Raji (cell line): ENCODE results near the gene GMPR.

Source experiments
- POLR2A ChIP-seq: IDR thresholded peaks from 2 replicates; pipeline ENCODE4 v1.6.1; 2011; ENCODE audit warnings: low read depth, low read length, control low read depth; ENCODE audit not compliant: insufficient read depth

The GMPR gene

GRCh38 chr6:16279243-16279642 lies 40.9 kb downstream of the GMPR start:
- TF ChIP-seq POLR2A: no peak

- no peak for TF ChIP-seq POLR2A
Observed at GRCh38 chr6:16282370-16282769, 44.0 kb downstream of the GMPR start.

GRCh38 chr6:16284472-16284871 lies 46.1 kb downstream of the GMPR start:
- no peak for TF ChIP-seq POLR2A

- no peak for TF ChIP-seq POLR2A
Observed at GRCh38 chr6:16285467-16286150, 47.2 kb downstream of the GMPR start.

- no peak for TF ChIP-seq POLR2A
Observed at GRCh38 chr6:16286151-16286522, 47.8 kb downstream of the GMPR start.

GRCh38 chr6:16288163-16288562 lies 49.8 kb downstream of the GMPR start:
- no peak for TF ChIP-seq POLR2A

- TF ChIP-seq POLR2A: no peak
Observed at GRCh38 chr6:16291739-16292138, 53.4 kb downstream of the GMPR start.

- TF ChIP-seq POLR2A: no peak
Observed at GRCh38 chr6:16292432-16292831, 54.0 kb downstream of the GMPR start.

- no peak for TF ChIP-seq POLR2A
Observed at GRCh38 chr6:16292942-16293341, 54.6 kb downstream of the GMPR start.

- no peak for TF ChIP-seq POLR2A
Observed at GRCh38 chr6:16294371-16294770, 56.0 kb downstream of the GMPR start.

GRCh38 chr6:16295060-16295459 lies 56.7 kb downstream of the GMPR start:
- TF ChIP-seq POLR2A: no peak

- TF ChIP-seq POLR2A: no peak
Observed at GRCh38 chr6:16295471-16295870, 57.1 kb downstream of the GMPR start.

- no peak for TF ChIP-seq POLR2A
Observed at GRCh38 chr6:16296061-16296670, 57.8 kb downstream of the GMPR start.

GRCh38 chr6:16299861-16300260 lies 61.5 kb downstream of the GMPR start:
- no peak for TF ChIP-seq POLR2A

- TF ChIP-seq POLR2A: no peak
Observed at GRCh38 chr6:16301511-16301910, 63.1 kb downstream of the GMPR start.

GRCh38 chr6:16302721-16303552 lies 64.5 kb downstream of the GMPR start:
- TF ChIP-seq POLR2A: no peak
